Measurements from ENCODE around the gene PISD.

The PISD gene

GRCh38 chr22:31652088-31652487, 9.9 kb downstream of the PISD start:
- DNase-seq, result no peak

GRCh38 chr22:31651664-31652063, 10.4 kb downstream of the PISD start:
- DNase-seq, result no peak

GRCh38 chr22:31650391-31650790, 11.6 kb downstream of the PISD start:
- DNase-seq, result no peak

- DNase-seq, result no peak
Measured at GRCh38 chr22:31647523-31648320, 14.3 kb downstream of the PISD start.

- no peak for DNase-seq
Measured at GRCh38 chr22:31647066-31647465, 14.9 kb downstream of the PISD start.

- DNase-seq, result no peak
Measured at GRCh38 chr22:31646186-31647019, 15.6 kb downstream of the PISD start.

- DNase-seq, result no peak
Measured at GRCh38 chr22:31639436-31640039, 22.5 kb downstream of the PISD start.

- DNase-seq, result no peak
Measured at GRCh38 chr22:31637891-31638618, 24.0 kb downstream of the PISD start.

- DNase-seq, result no peak
Measured at GRCh38 chr22:31637447-31637890, 24.5 kb downstream of the PISD start.

- no peak for DNase-seq
Measured at GRCh38 chr22:31635638-31636306, 26.2 kb downstream of the PISD start.

GRCh38 chr22:31631436-31631835, 30.6 kb downstream of the PISD start:
- no peak for DNase-seq

GRCh38 chr22:31630331-31631329, 31.4 kb downstream of the PISD start:
- DNase-seq, result peak; percentile 32

- no peak for DNase-seq
Measured at GRCh38 chr22:31629741-31630184, 32.3 kb downstream of the PISD start.

GRCh38 chr22:31628969-31629708, 32.9 kb downstream of the PISD start:
- no peak for DNase-seq

- no peak for DNase-seq
Measured at GRCh38 chr22:31628362-31628761, 33.7 kb downstream of the PISD start.

GRCh38 chr22:31627223-31627731, 34.7 kb downstream of the PISD start:
- no peak for DNase-seq

GRCh38 chr22:31626427-31627150, 35.4 kb downstream of the PISD start:
- DNase-seq, result no peak

- peak; percentile 67 for DNase-seq
Measured at GRCh38 chr22:31625661-31626426, 36.2 kb downstream of the PISD start.

Data from NCI-H2227 treated with DMSO at 0.1 percent for 48 hours (cell line).